IMR-90 (cell line): ENCODE data around the gene TBCK. TPM values are rescaled to one million over a fixed set of nuclear protein-coding genes. Genes with fewer than 3 reads are reported as not detected.
A peak's percentile ranks its signal among the peaks of the same experiment; 100 is the strongest.

Experiments
- ATAC-seq: fragments of 200-7000 bp; cut with Tn5 transposase; 2 replicates; pipeline ENCODE4 v1.9.1; 2020; ENCODE audit warnings: low read depth, mild to moderate bottlenecking, moderate library complexity
- BruUV-seq: library from RNA; stranded (reverse); fragments of 400-500 nt; replicated peaks from 2 replicates; lab custom pipeline; 2021; lab: Mats Ljungman, UMichigan
- CTCF ChIA-PET: fragments of 300-600 bp; formaldehyde crosslinking; extraction: SDS; loops from one replicate; lab custom pipeline; 2021; ENCODE audit warnings: antibody characterized with exemption; lab: Yijun Ruan, JAX
- POLR2A ChIA-PET: fragments of 300-600 bp; sonication (Branson Sonifier 250); formaldehyde crosslinking; loops from one replicate; lab custom pipeline; 2022; ENCODE audit warnings: antibody characterized with exemption; ENCODE audit not compliant: unreplicated experiment; lab: Charles Lee
- DNase-seq: peaks from one replicate; pipeline ENCODE4 v3.0.0; 2013
- H2AFZ ChIP-seq: replicated peaks from 2 replicates; pipeline ENCODE3; 2013; ENCODE audit warnings: low read length, mild to moderate bottlenecking; ENCODE audit not compliant: poor library complexity
- H2AK5ac ChIP-seq: 2 replicates; pipeline ENCODE4 v1.6.1; 2013; ENCODE audit warnings: low read depth, low read length, inconsistent platforms
- H2AK9ac ChIP-seq: replicated peaks from 2 replicates; pipeline ENCODE3; 2013; ENCODE audit warnings: mild to moderate bottlenecking, low read depth, low read length, moderate library complexity; ENCODE audit not compliant: poor library complexity
- H2BK120ac ChIP-seq: 2 replicates; pipeline ENCODE4 v1.6.1; 2013; ENCODE audit warnings: low read depth, low read length, inconsistent platforms
- H2BK15ac ChIP-seq: 3 replicates; pipeline ENCODE4 v1.6.1; 2013; ENCODE audit warnings: low read depth, low read length, inconsistent platforms
- H2BK20ac ChIP-seq: 2 replicates; pipeline ENCODE4 v1.6.1; 2013; ENCODE audit warnings: low read depth, mild to moderate bottlenecking, inconsistent platforms, low read length, moderate library complexity
- H2BK5ac ChIP-seq: 2 replicates; pipeline ENCODE4 v1.6.1; 2013; ENCODE audit warnings: mild to moderate bottlenecking, low read depth, low read length, inconsistent platforms; ENCODE audit not compliant: poor library complexity, severe bottlenecking
- H3K14ac ChIP-seq: replicated peaks from 2 replicates; pipeline ENCODE4 v1.6.1; 2013; ENCODE audit warnings: low read depth, low read length, inconsistent platforms
- H3K18ac ChIP-seq: 2 replicates; pipeline ENCODE4 v1.6.1; 2013; ENCODE audit warnings: low read depth, low read length, control low read depth
- H3K23ac ChIP-seq: 2 replicates; pipeline ENCODE4 v1.6.1; 2013; ENCODE audit warnings: low read depth, low read length, inconsistent platforms
- H3K27ac ChIP-seq: 2 replicates; pipeline ENCODE4 v1.5.1; 2013; ENCODE audit warnings: mild to moderate bottlenecking, control low read depth, low read length; ENCODE audit not compliant: insufficient read depth
- H3K27me3 ChIP-seq: 2 replicates; pipeline ENCODE4 v1.6.1; 2013; ENCODE audit warnings: low read length; ENCODE audit not compliant: control insufficient read depth, insufficient read depth
- H3K36me3 ChIP-seq: 2 replicates; pipeline ENCODE4 v1.6.1; 2013; ENCODE audit warnings: low read length, mixed read lengths; ENCODE audit not compliant: control insufficient read depth, insufficient read depth
- H3K4ac ChIP-seq: 2 replicates; pipeline ENCODE4 v1.6.1; 2013; ENCODE audit warnings: low read depth, low read length, inconsistent platforms
- H3K4me1 ChIP-seq: 2 replicates; pipeline ENCODE4 v1.6.1; 2013; ENCODE audit warnings: low read length, mixed read lengths; ENCODE audit not compliant: control insufficient read depth, insufficient read depth
- H3K4me2 ChIP-seq: 2 replicates; pipeline ENCODE4 v1.6.1; 2013; ENCODE audit warnings: low read depth, mild to moderate bottlenecking, control low read depth, low read length, moderate library complexity
- H3K4me3 ChIP-seq: 2 replicates; pipeline ENCODE4 v1.5.1; 2013; ENCODE audit warnings: low read depth, mild to moderate bottlenecking, control low read depth, low read length, moderate library complexity; ENCODE audit not compliant: insufficient read depth
- H3K56ac ChIP-seq: 2 replicates; pipeline ENCODE4 v1.6.1; 2013; ENCODE audit warnings: low read length, inconsistent platforms; ENCODE audit not compliant: insufficient read depth; ENCODE audit errors: extremely low read depth
- H3K79me1 ChIP-seq, 2 experiments: 2 replicates each; pipeline ENCODE4 v1.6.1; 2013; ENCODE audit warnings: low read length in 2 of 2, inconsistent platforms in 1 of 2, low read depth in 1 of 2
- H3K9ac ChIP-seq: 2 replicates; pipeline ENCODE4 v1.6.1; 2013; ENCODE audit warnings: low read depth, low read length, control low read depth
- H3K9me1 ChIP-seq: 2 replicates; pipeline ENCODE4 v1.6.1; 2013; ENCODE audit warnings: low read length, inconsistent platforms; ENCODE audit not compliant: insufficient read depth
- H3K9me3 ChIP-seq: 2 replicates; pipeline ENCODE4 v1.6.1; 2013; ENCODE audit warnings: low read length; ENCODE audit not compliant: control insufficient read depth, insufficient read depth
- H4K20me1 ChIP-seq: 2 replicates; pipeline ENCODE4 v1.6.1; 2013; ENCODE audit warnings: low read length, inconsistent platforms; ENCODE audit not compliant: insufficient read depth
- H4K5ac ChIP-seq: 2 replicates; pipeline ENCODE4 v1.6.1; 2013; ENCODE audit warnings: mild to moderate bottlenecking, low read depth, low read length, control low read depth
- H4K8ac ChIP-seq, 2 experiments: 2 replicates each; pipeline ENCODE4 v1.6.1; 2013; ENCODE audit warnings: low read depth in 2 of 2, low read length in 2 of 2, control low read depth in 1 of 2, inconsistent platforms in 1 of 2
- H4K91ac ChIP-seq: 2 replicates; pipeline ENCODE4 v1.6.1; 2013; ENCODE audit warnings: low read depth, low read length, inconsistent platforms; ENCODE audit not compliant: insufficient read depth
- BHLHE40 ChIP-seq: fragments of 150-350 bp; IDR thresholded peaks from 2 replicates; pipeline ENCODE4 v1.6.1; 2016; ENCODE audit warnings: mild to moderate bottlenecking, low read depth, low read length
- CEBPB ChIP-seq: IDR thresholded peaks from 2 replicates; pipeline ENCODE4 v1.6.1; 2012; ENCODE audit warnings: low read depth, low read length, improper control_type of control experiment
- CHD1 ChIP-seq: IDR thresholded peaks from 2 replicates; pipeline ENCODE4 v1.6.1; 2012; ENCODE audit warnings: low read depth, low read length, improper control_type of control experiment
- FOS ChIP-seq: fragments of 150-350 bp; IDR thresholded peaks from 2 replicates; pipeline ENCODE4 v1.6.1; 2016; ENCODE audit warnings: low read depth, low read length
- MAFK ChIP-seq: IDR thresholded peaks from 2 replicates; pipeline ENCODE4 v1.6.1; 2012; ENCODE audit warnings: low read depth, low read length, improper control_type of control experiment
- MAZ ChIP-seq: IDR thresholded peaks from 2 replicates; pipeline ENCODE4 v1.6.1; 2012; ENCODE audit warnings: low read depth, mild to moderate bottlenecking, low read length, improper control_type of control experiment, moderate library complexity, borderline replicate concordance
- MXI1 ChIP-seq: IDR thresholded peaks from 2 replicates; pipeline ENCODE4 v1.6.1; 2012; ENCODE audit warnings: low read depth, mild to moderate bottlenecking, low read length, moderate library complexity, borderline replicate concordance
- NFE2L2 ChIP-seq: fragments of 150-350 bp; IDR thresholded peaks from 2 replicates; pipeline ENCODE4 v1.6.1; 2016; ENCODE audit warnings: low read depth, mild to moderate bottlenecking, low read length
- POLR2A ChIP-seq: IDR thresholded peaks from 2 replicates; pipeline ENCODE4 v1.6.1; 2012; ENCODE audit warnings: mild to moderate bottlenecking, low read depth, low read length
- RAD21 ChIP-seq: IDR thresholded peaks from 2 replicates; pipeline ENCODE4 v1.6.1; 2012; ENCODE audit warnings: low read length, improper control_type of control experiment
- RCOR1 ChIP-seq: IDR thresholded peaks from 2 replicates; pipeline ENCODE4 v1.6.1; 2012; ENCODE audit warnings: mild to moderate bottlenecking, low read length, improper control_type of control experiment; ENCODE audit not compliant: insufficient replicate concordance
- RFX5 ChIP-seq: IDR thresholded peaks from 2 replicates; pipeline ENCODE4 v1.8.0; 2012; ENCODE audit warnings: low read depth, mild to moderate bottlenecking, low read length, moderate library complexity
- SMC3 ChIP-seq: fragments of 150-350 bp; IDR thresholded peaks from 2 replicates; pipeline ENCODE4 v1.6.1; 2016; ENCODE audit warnings: low read depth, mild to moderate bottlenecking, antibody characterized with exemption, low read length, moderate library complexity
- USF2 ChIP-seq: fragments of 150-350 bp; IDR thresholded peaks from 2 replicates; pipeline ENCODE4 v1.6.1; 2017; ENCODE audit warnings: mild to moderate bottlenecking, antibody characterized with exemption, low read length, low read depth
- WGBS, 2 experiments: methylation state at CpG; one replicate each; pipeline versions ENCODE4 v1.1.5 to v1.1.7; 2013; ENCODE audit warnings: missing lambda C conversion rate in 2 of 2; ENCODE audit not compliant: insufficient read length in 1 of 2; ENCODE audit errors: extremely low coverage in 2 of 2; 5-methylcytosine and 5-hydroxymethylcytosine counted together
- dilution Hi-C: fragments of 300-500 bp; cut with HindIII; formaldehyde crosslinking; loops from one replicate; pipeline ENCODE4 v1.14.3; 2018; ENCODE audit warnings: low sequenced_read_pairs; ENCODE audit not compliant: unreplicated experiment
- in situ Hi-C: fragments of 300-500 bp; cut with MboI; formaldehyde crosslinking; loops from 3 replicates; pipeline ENCODE4 v1.14.3; 2019; ENCODE audit warnings: low sequenced_read_pairs, inconsistent platforms, mixed read lengths
- intact Hi-C: fragments of 100-400 bp; cut with micrococcal nuclease; formaldehyde crosslinking; loops from 2 replicates; pipeline ENCODE4 v1.10.0; 2022
- polyA plus RNA-seq, 3 experiments: library from polyadenylated mRNA; depleted of rRNA; stranded (reverse); fragments of >200 nt; gene quantifications; 2 replicates each; pipeline ENCODE4 v1.2.3, GENCODE V29; 2012; ENCODE audit warnings: low replicate concordance in 1 of 3
- total RNA-seq: library from RNA; depleted of rRNA; stranded (reverse); fragments of >200 nt; gene quantifications from 2 replicates; pipeline ENCODE4 v1.2.3, GENCODE V29; 2012
- TF ChIP-seq, protein P1 (sequence below): fragments of 150-350 bp; IDR thresholded peaks from 2 replicates; pipeline ENCODE4 v1.6.1; 2016; ENCODE audit warnings: low read depth, mild to moderate bottlenecking, low read length, moderate library complexity, borderline replicate concordance

Gene TBCK
- total and polyA plus RNA-seq, 2 of the 4 experiments (the other 2 are of a cell fraction), result 10.7 to 29.9 TPM

GRCh38 chr4:106063009-106063408, 253.0 kb downstream of the TBCK start:
- Histone ChIP-seq H3K14ac (no peak overlapping the region), H2AK9ac (no peak overlapping the region), H3K9ac (no peak overlapping the region), H2AK5ac (no peak overlapping the region), H3K56ac (no peak overlapping the region), H3K4me3 (no peak overlapping the region), H2BK120ac (no peak overlapping the region), H3K4me2 (no peak overlapping the region), H3K4me1 (peaks cover 2% of the 10 kb centered on the region; the same call in 1 of the 2 replicates), H3K4ac (no peak overlapping the region), H3K9me1 (no peaks in the 10 kb centered on the region), H3K27ac (no peak overlapping the region), H4K91ac (no peak overlapping the region), H3K79me1 (no peaks in the 10 kb centered on the region), H3K9me3 (no peaks in the 10 kb centered on the region), H4K20me1 (no peaks in the 10 kb centered on the region), H3K23ac (no peak overlapping the region), H3K27me3 (no peaks in the 10 kb centered on the region; the same call in 1 of the 2 replicates), H2BK20ac (no peak overlapping the region), H2BK15ac (no peak overlapping the region), H2AFZ (no peak overlapping the region), H3K36me3 (no peaks in the 10 kb centered on the region), H3K18ac (no peak overlapping the region), H4K5ac (no peak overlapping the region), H4K8ac (no peak overlapping the region), H2BK5ac (no peak overlapping the region)
- dilution Hi-C loops, result no loop called here
- no TSS peak for BruUV-seq
- WGBS, 2 experiments, result no CpG with 5 or more reads among the region's 3 CpGs
- intact Hi-C loops, result loop anchor here (2.0 kb wide), 1 partner anchor 14 kb away; no protein-coding TSS in a partner anchor
- ATAC-seq (peak; percentile 15; the same call in 1 of the 2 replicates), DNase-seq (peak; percentile 45)
- TF ChIP-seq POLR2A (no peak), FOS (no peak), MXI1 (no peak), CEBPB (no peak), CHD1 (no peak), RCOR1 (no peak), USF2 (no peak), NFE2L2 (no peak), RAD21 (no peak), BHLHE40 (no peak), MAFK (no peak), RFX5 (no peak), SMC3 (no peak), MAZ (no peak)
- TF ChIP-seq, protein P1, sequence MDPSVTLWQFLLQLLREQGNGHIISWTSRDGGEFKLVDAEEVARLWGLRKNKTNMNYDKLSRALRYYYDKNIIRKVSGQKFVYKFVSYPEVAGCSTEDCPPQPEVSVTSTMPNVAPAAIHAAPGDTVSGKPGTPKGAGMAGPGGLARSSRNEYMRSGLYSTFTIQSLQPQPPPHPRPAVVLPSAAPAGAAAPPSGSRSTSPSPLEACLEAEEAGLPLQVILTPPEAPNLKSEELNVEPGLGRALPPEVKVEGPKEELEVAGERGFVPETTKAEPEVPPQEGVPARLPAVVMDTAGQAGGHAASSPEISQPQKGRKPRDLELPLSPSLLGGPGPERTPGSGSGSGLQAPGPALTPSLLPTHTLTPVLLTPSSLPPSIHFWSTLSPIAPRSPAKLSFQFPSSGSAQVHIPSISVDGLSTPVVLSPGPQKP, result no peak
- in situ Hi-C loops, result no loop called here
- ChIA-PET CTCF (interaction anchor here (0.6 kb wide), 1 partner anchor 22 kb away, joined by 3 read pairs; no protein-coding TSS in a partner anchor), POLR2A (no interaction called here)
